OCI-LY7 (cell line): ENCODE results near the gene MOB1B. TPM values are rescaled to one million over a fixed set of nuclear protein-coding genes. Genes with fewer than 3 reads are reported as not detected.

ENCODE experiments used
- BruUV-seq: library from RNA; stranded (reverse); fragments of 400-500 nt; replicated peaks from 2 replicates; lab custom pipeline; 2021; lab: Mats Ljungman, UMichigan
- CTCF ChIA-PET: fragments of 300-600 bp; sonication (Branson Sonifier 250); formaldehyde crosslinking; loops from one replicate; lab custom pipeline; 2022; ENCODE audit warnings: antibody characterized with exemption; ENCODE audit not compliant: unreplicated experiment; lab: Charles Lee
- POLR2A ChIA-PET: fragments of 300-600 bp; sonication (Branson Sonifier 250); formaldehyde crosslinking; loops from one replicate; lab custom pipeline; 2022; ENCODE audit warnings: antibody characterized with exemption; lab: Charles Lee
- DNase-seq: peaks from one replicate; pipeline ENCODE4 v3.0.0-alpha.2; 2015; ENCODE audit warnings: low spot score
- H2AFZ ChIP-seq: fragments of 200-600 bp; sonication (generic), shearing (Covaris generic); 2 replicates; pipeline ENCODE4 v1.6.1; 2014; ENCODE audit warnings: mild to moderate bottlenecking, antibody characterized with exemption, low read length, moderate library complexity
- H3K27ac ChIP-seq: fragments of 200-600 bp; sonication (generic); 2 replicates; pipeline ENCODE4 v1.5.1; 2014; ENCODE audit warnings: mixed run types, low read depth, mild to moderate bottlenecking, moderate library complexity, low read length, inconsistent platforms; ENCODE audit not compliant: poor library complexity, severe bottlenecking
- H3K36me3 ChIP-seq: fragments of 200-600 bp; sonication (generic); 2 replicates; pipeline ENCODE4 v1.6.1; 2014; ENCODE audit warnings: mild to moderate bottlenecking, antibody characterized with exemption, low read length, moderate library complexity, mixed read lengths; ENCODE audit not compliant: insufficient read depth
- H3K4me1 ChIP-seq: fragments of 200-600 bp; sonication (generic); 2 replicates; pipeline ENCODE4 v1.5.1; 2014; ENCODE audit warnings: mild to moderate bottlenecking, low read length; ENCODE audit not compliant: insufficient read depth, poor library complexity, severe bottlenecking
- H3K4me2 ChIP-seq: fragments of 200-600 bp; sonication (generic); 2 replicates; pipeline ENCODE4 v1.6.1; 2014; ENCODE audit warnings: mild to moderate bottlenecking, low read length
- H3K4me3 ChIP-seq: fragments of 200-600 bp; sonication (generic); 2 replicates; pipeline ENCODE4 v1.5.1; 2014; ENCODE audit warnings: mild to moderate bottlenecking, low read depth, low read length; ENCODE audit not compliant: poor library complexity, severe bottlenecking
- H3K79me2 ChIP-seq: fragments of 200-600 bp; sonication (generic); 2 replicates; pipeline ENCODE4 v1.6.1; 2016; ENCODE audit warnings: low read depth, mild to moderate bottlenecking, low read length, moderate library complexity, mixed read lengths; ENCODE audit not compliant: insufficient read depth
- H3K9me2 ChIP-seq: fragments of 200-600 bp; sonication (generic); 2 replicates; pipeline ENCODE4 v1.6.1; 2016; ENCODE audit warnings: mild to moderate bottlenecking, low read length, mixed read lengths; ENCODE audit not compliant: insufficient read depth
- H3K9me3 ChIP-seq: fragments of 200-600 bp; sonication (generic); 2 replicates; pipeline ENCODE4 v1.6.1; 2014; ENCODE audit warnings: mild to moderate bottlenecking, mixed run types, low read length, mixed read lengths
- H4K20me1 ChIP-seq: fragments of 200-600 bp; sonication (generic); 2 replicates; pipeline ENCODE4 v1.6.1; 2014; ENCODE audit warnings: mild to moderate bottlenecking, antibody characterized with exemption, low read length, moderate library complexity, mixed read lengths; ENCODE audit not compliant: insufficient read depth
- CTCF ChIP-seq: fragments of 200-600 bp; sonication (generic); conservative IDR thresholded peaks from 2 replicates; pipeline ENCODE4 v1.5.1; 2014; ENCODE audit warnings: mild to moderate bottlenecking, antibody characterized with exemption, low read length, moderate library complexity, mixed read lengths
- EZH2phosphoT487 ChIP-seq: fragments of 200-600 bp; sonication (generic); IDR thresholded peaks from 2 replicates; pipeline ENCODE4 v1.6.1; 2018; ENCODE audit warnings: low read depth, borderline replicate concordance, mild to moderate bottlenecking, mixed run types, antibody characterized with exemption, low read length, moderate library complexity, mixed read lengths
- intact Hi-C: fragments of 100-400 bp; cut with micrococcal nuclease; formaldehyde crosslinking; loops from one replicate; pipeline ENCODE4 v1.10.0; 2022; ENCODE audit not compliant: unreplicated experiment
- total RNA-seq, 2 experiments: library from RNA; depleted of rRNA in 1 of 2; stranded (reverse); fragments of >200 nt in 1 of 2; shearing (Covaris generic) in 1 of 2; gene quantifications; 2 replicates each; pipeline ENCODE4 v1.2.3, GENCODE V29; 2014 to 2022

The MOB1B gene
- total RNA-seq, 2 experiments from 2014 or later: 4.7 to 22.4 TPM

- Histone ChIP-seq H3K79me2 (peaks cover 65% of the 10 kb centered on the region), H3K9me3 (peaks cover under 1% of the 10 kb centered on the region; the same call in 1 of the 2 replicates), H3K4me2 (peak within 1 kb of the TSS; percentile 91), H3K4me3 (peak within 1 kb of the TSS; percentile 92), H4K20me1 (peaks cover 15% of the 10 kb centered on the region), H3K36me3 (peaks cover 46% of the 10 kb centered on the region), H3K27ac (peak within 1 kb of the TSS; percentile 94), H3K4me1 (peaks cover 35% of the 10 kb centered on the region), H2AFZ (peak within 1 kb of the TSS; percentile 89), H3K9me2 (no peaks in the 10 kb centered on the region)
- TF ChIP-seq CTCF (0 out of 2 replicates have a peak, but pooled peaks have one; percentile 22), EZH2phosphoT487 (no peak)
- no TSS peak for BruUV-seq
- peak; percentile 95 for DNase-seq
- CTCF ChIA-PET: interaction anchor here (0.6 to 1.5 kb wide), 3 partner anchors 10 to 386 kb away, joined by 3 to 4 read pairs (median 3); no protein-coding TSS in a partner anchor
- POLR2A ChIA-PET: interaction anchor here (0.5 to 6.1 kb wide), 33 partner anchors 10 to 343 kb away, joined by 3 to 108 read pairs (median 4); partner anchors contain the start of genes GRSF1, JCHAIN and MOB1B
- intact Hi-C loops: loop anchor here (1.0 to 5.0 kb wide), 5 partner anchors 66 to 315 kb away; partner anchors contain the start of genes GRSF1 and MOB1B
Measured at GRCh38 chr4:70993181-70994068, 91.3 kb downstream of the MOB1B start, which contains the start of gene DCK. DCK (plus strand) TSS chr4:70993649; CDS start chr4:70993836, 187 bp downstream.

GRCh38 chr4:70994069-70994366 is 91.8 kb downstream of the MOB1B start:
- Histone ChIP-seq H3K27ac (peak overlapping the region; percentile 94), H4K20me1 (peaks cover 15% of the 10 kb centered on the region), H3K79me2 (peaks cover 71% of the 10 kb centered on the region), H3K4me3 (peak overlapping the region; percentile 92), H3K4me1 (peaks cover 35% of the 10 kb centered on the region), H3K36me3 (peaks cover 52% of the 10 kb centered on the region), H3K9me3 (peaks cover 7% of the 10 kb centered on the region; the same call in 1 of the 2 replicates), H3K9me2 (no peaks in the 10 kb centered on the region), H2AFZ (peak overlapping the region; percentile 89; the same call in 1 of the 2 replicates), H3K4me2 (peak overlapping the region; percentile 91)
- no TSS peak for BruUV-seq
- TF ChIP-seq EZH2phosphoT487 (no peak), CTCF (no peak)
- intact Hi-C loops: loop anchor here (2.0 to 5.0 kb wide), 2 partner anchors 287 to 315 kb away; no protein-coding TSS in a partner anchor
- no peak for DNase-seq
- ChIA-PET POLR2A (interaction anchor here (0.6 to 6.1 kb wide), 29 partner anchors 10 to 344 kb away, joined by 3 to 108 read pairs (median 5); partner anchors contain the start of genes JCHAIN and MOB1B), CTCF (interaction anchor here (0.6 to 1.5 kb wide), 3 partner anchors 10 to 387 kb away, joined by 3 to 4 read pairs (median 3); no protein-coding TSS in a partner anchor)
